Measurements from ENCODE around the gene TP63. TPM values are rescaled to one million over a fixed set of nuclear protein-coding genes. Genes with fewer than 3 reads are reported as not detected.

The TP63 gene
- polyA plus RNA-seq, 3 donors: not detected

DNA sequence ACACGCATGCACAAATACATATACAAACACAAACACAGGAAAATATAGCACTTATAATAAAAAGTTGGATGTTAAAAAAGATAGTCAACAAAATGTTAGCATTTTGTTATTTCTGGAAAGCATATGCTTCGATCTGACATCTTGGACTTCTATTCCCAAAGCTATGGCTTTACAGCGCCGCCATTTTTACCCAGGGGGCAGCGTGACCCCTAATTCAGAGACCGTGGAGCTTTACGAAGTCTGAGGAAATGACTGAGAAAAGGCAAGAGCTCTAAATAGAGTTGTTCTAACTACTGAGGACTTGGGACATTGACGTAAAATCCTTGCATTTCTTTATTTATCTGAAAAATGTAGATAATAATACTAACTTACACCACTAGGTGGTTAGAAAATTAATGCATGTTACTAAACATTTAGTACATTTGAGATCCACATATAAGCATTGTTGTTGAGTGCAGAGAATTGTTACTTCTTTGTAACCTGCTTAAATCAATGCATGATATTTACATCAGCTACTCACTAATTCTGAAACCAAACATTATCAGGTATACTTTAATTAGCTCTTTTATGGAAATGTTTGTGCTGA lies 155.4 kb downstream of the TP63 start:
- Mint-ChIP-seq H3K36me3 (no peaks in the 10 kb centered on the region), H3K4me3 (no peak overlapping the region), H3K9me3 (no peaks in the 10 kb centered on the region), H3K4me1 (no peaks in the 10 kb centered on the region), H3K27ac (no peak overlapping the region), H3K27me3 (ENCODE audit: low read depth in 3 of 3) (no peaks in the 10 kb centered on the region)
- H3K27me3 ChIP-seq (ENCODE audit: control insufficient read depth in 2 of 2, insufficient read depth in 2 of 2, low read length in 2 of 2): no peaks in the 10 kb centered on the region
- no peaks in the 10 kb centered on the region for H3K36me3 ChIP-seq (replicated peaks in 1 of 2; ENCODE audit: control insufficient read depth in 1 of 2, insufficient read depth in 2 of 2, low read length in 2 of 2)
- WGBS (ENCODE audit: insufficient coverage): 90% methylated on average over 1 of the region's 8 CpGs
- no peak overlapping the region for H3K27ac ChIP-seq (ENCODE audit: low read depth in 1 of 2, low read length in 2 of 2)
- intact Hi-C loops (cut with micrococcal nuclease): no loop called here
- H4K20me1 ChIP-seq (ENCODE audit: insufficient read depth, low read length): no peaks in the 10 kb centered on the region
- no peak overlapping the region for H3K4me3 ChIP-seq (replicated peaks in 1 of 3; ENCODE audit: low read depth in 2 of 3, low read length in 3 of 3)
- TF ChIP-seq, protein P1, sequence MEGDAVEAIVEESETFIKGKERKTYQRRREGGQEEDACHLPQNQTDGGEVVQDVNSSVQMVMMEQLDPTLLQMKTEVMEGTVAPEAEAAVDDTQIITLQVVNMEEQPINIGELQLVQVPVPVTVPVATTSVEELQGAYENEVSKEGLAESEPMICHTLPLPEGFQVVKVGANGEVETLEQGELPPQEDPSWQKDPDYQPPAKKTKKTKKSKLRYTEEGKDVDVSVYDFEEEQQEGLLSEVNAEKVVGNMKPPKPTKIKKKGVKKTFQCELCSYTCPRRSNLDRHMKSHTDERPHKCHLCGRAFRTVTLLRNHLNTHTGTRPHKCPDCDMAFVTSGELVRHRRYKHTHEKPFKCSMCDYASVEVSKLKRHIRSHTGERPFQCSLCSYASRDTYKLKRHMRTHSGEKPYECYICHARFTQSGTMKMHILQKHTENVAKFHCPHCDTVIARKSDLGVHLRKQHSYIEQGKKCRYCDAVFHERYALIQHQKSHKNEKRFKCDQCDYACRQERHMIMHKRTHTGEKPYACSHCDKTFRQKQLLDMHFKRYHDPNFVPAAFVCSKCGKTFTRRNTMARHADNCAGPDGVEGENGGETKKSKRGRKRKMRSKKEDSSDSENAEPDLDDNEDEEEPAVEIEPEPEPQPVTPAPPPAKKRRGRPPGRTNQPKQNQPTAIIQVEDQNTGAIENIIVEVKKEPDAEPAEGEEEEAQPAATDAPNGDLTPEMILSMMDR (IDR thresholded peaks at IDR 0.05): no peak
- H3K9me3 ChIP-seq (replicated peaks in 1 of 2; ENCODE audit: control insufficient read depth in 1 of 2, insufficient read depth in 1 of 2, low read length in 2 of 2): no peaks in the 10 kb centered on the region
- no peaks in the 10 kb centered on the region for H3K79me2 ChIP-seq (ENCODE audit: insufficient read depth, low read length)
- no peak overlapping the region for H2AFZ ChIP-seq (ENCODE audit: insufficient read depth, low read depth, low read length, poor library complexity, severe bottlenecking)
- no peaks in the 10 kb centered on the region for H3K4me1 ChIP-seq (ENCODE audit: control insufficient read depth in 1 of 2, insufficient read depth in 2 of 2, low read length in 2 of 2)
- no peak overlapping the region for H3K9ac ChIP-seq (ENCODE audit: insufficient read depth, low read length, poor library complexity, severe bottlenecking)
- DNase-seq: no peak
- H3K4me2 ChIP-seq (replicated peaks; ENCODE audit: extremely low read depth, low read length, poor library complexity, severe bottlenecking): no peak overlapping the region

DNA sequence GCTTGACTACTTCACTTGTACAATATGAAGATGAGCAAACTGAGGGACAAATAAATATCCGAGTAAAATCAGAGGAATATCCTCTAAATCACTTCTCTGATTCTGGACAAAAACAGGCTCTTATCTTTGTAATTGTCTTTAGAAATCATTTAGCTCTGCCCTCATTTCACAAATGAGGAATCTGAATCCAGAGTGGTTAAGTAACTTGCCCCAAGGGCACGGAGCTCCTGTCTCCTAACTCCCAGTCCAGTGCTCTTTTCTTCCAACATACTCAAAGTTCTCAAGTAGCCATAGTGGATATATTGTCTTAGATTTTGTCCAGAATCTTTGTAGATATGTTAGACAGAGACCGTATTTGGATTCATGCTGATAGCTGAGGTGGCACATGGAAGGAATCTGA lies 156.0 kb downstream of the TP63 start:
- no peak overlapping the region for H3K9ac ChIP-seq (ENCODE audit: insufficient read depth, low read length, poor library complexity, severe bottlenecking)
- no peak overlapping the region for H2AFZ ChIP-seq (ENCODE audit: insufficient read depth, low read depth, low read length, poor library complexity, severe bottlenecking)
- 80% methylated on average over 1 of the region's 3 CpGs for WGBS (ENCODE audit: insufficient coverage)
- H3K4me1 ChIP-seq (ENCODE audit: control insufficient read depth in 1 of 2, insufficient read depth in 2 of 2, low read length in 2 of 2): no peaks in the 10 kb centered on the region
- no peaks in the 10 kb centered on the region for H3K4me1 Mint-ChIP-seq
- no peaks in the 10 kb centered on the region for H4K20me1 ChIP-seq (ENCODE audit: insufficient read depth, low read length)
- no peaks in the 10 kb centered on the region for H3K27me3 ChIP-seq (ENCODE audit: control insufficient read depth in 2 of 2, insufficient read depth in 2 of 2, low read length in 2 of 2)
- H3K9me3 ChIP-seq (replicated peaks in 1 of 2; ENCODE audit: control insufficient read depth in 1 of 2, insufficient read depth in 1 of 2, low read length in 2 of 2): no peaks in the 10 kb centered on the region
- intact Hi-C loops (cut with micrococcal nuclease): no loop called here
- no peak overlapping the region for H3K4me2 ChIP-seq (replicated peaks; ENCODE audit: extremely low read depth, low read length, poor library complexity, severe bottlenecking)
- H3K27ac ChIP-seq (ENCODE audit: low read depth in 1 of 2, low read length in 2 of 2): no peak overlapping the region
- H3K27me3 Mint-ChIP-seq (ENCODE audit: low read depth in 3 of 3): no peaks in the 10 kb centered on the region
- no peak for DNase-seq
- no peak overlapping the region for H3K27ac Mint-ChIP-seq
- TF ChIP-seq, protein P1 (IDR thresholded peaks at IDR 0.05): no peak
- no peaks in the 10 kb centered on the region for H3K79me2 ChIP-seq (ENCODE audit: insufficient read depth, low read length)
- H3K36me3 Mint-ChIP-seq: no peaks in the 10 kb centered on the region
- no peaks in the 10 kb centered on the region for H3K9me3 Mint-ChIP-seq
- no peaks in the 10 kb centered on the region for H3K36me3 ChIP-seq (replicated peaks in 1 of 2; ENCODE audit: control insufficient read depth in 1 of 2, insufficient read depth in 2 of 2, low read length in 2 of 2)
- H3K4me3 Mint-ChIP-seq: no peak overlapping the region
- H3K4me3 ChIP-seq (replicated peaks in 1 of 3; ENCODE audit: low read depth in 2 of 3, low read length in 3 of 3): no peak overlapping the region

All from CD14-positive monocyte (primary cell).